ENCODE results near the gene TTLL8. TPM values are rescaled to one million over a fixed set of nuclear protein-coding genes. Genes with fewer than 3 reads are reported as not detected.

TTLL8 gene
- total RNA-seq, 6 experiments from 2014 or later, result not detected

DNA sequence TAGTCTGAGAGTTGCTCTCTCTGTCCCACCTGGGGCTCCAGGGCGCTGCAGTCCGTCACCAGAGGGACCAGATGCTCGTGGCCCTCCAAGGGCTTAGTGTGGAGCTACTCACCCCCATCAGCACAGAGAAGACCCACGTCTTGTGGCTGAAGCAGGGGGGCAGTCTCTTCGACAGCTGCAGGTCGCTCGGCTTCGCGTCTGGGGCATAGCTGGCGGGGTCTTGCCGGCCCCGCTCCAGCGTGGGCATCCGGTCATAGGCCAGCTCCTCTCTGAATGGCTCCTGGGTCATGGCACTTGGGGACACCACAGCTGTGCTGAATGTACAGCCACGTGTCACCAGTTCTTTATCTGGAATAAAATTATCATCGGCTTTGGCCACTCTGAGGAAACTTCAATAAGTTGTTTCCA lies 26.5 kb upstream of the TTLL8 start:
- no peak overlapping the region for H3K27ac ChIP-seq
- no peak for TF ChIP-seq CTCF (IDR thresholded peaks at IDR 0.05)
- no peak for TF ChIP-seq POLR2A (IDR thresholded peaks at IDR 0.05)
- H3K27me3 ChIP-seq, result no peaks in the 10 kb centered on the region
- no peak for DNase-seq
- no peaks in the 10 kb centered on the region for H3K36me3 ChIP-seq
- no peak for ATAC-seq
- H3K9me3 ChIP-seq, result no peaks in the 10 kb centered on the region
- no peak overlapping the region for H3K4me3 ChIP-seq
- no peaks in the 10 kb centered on the region for H3K4me1 ChIP-seq
- WGBS (ENCODE audit: insufficient coverage, low coverage, low lambda C conversion rate, missing lambda C conversion rate), result 31% methylated on average over 2 of the region's 16 CpGs
- intact Hi-C loops (cut with DNase I), result no loop called here

- no peak for TF ChIP-seq CTCF (IDR thresholded peaks at IDR 0.05)
- Histone ChIP-seq H3K9me3 (no peaks in the 10 kb centered on the region), H3K27me3 (no peaks in the 10 kb centered on the region), H3K4me3 (no peak overlapping the region), H3K36me3 (no peaks in the 10 kb centered on the region), H3K4me1 (no peaks in the 10 kb centered on the region), H3K27ac (no peak overlapping the region)
- DNase-seq (no peak), ATAC-seq (no peak)
- intact Hi-C loops (cut with DNase I), result no loop called here
- 10% methylated on average over 2 of the region's 10 CpGs for WGBS (ENCODE audit: insufficient coverage, low coverage, low lambda C conversion rate, missing lambda C conversion rate)
Observed at GRCh38 chr22:50084080-50084477, 26.0 kb upstream of the TTLL8 start.

DNA sequence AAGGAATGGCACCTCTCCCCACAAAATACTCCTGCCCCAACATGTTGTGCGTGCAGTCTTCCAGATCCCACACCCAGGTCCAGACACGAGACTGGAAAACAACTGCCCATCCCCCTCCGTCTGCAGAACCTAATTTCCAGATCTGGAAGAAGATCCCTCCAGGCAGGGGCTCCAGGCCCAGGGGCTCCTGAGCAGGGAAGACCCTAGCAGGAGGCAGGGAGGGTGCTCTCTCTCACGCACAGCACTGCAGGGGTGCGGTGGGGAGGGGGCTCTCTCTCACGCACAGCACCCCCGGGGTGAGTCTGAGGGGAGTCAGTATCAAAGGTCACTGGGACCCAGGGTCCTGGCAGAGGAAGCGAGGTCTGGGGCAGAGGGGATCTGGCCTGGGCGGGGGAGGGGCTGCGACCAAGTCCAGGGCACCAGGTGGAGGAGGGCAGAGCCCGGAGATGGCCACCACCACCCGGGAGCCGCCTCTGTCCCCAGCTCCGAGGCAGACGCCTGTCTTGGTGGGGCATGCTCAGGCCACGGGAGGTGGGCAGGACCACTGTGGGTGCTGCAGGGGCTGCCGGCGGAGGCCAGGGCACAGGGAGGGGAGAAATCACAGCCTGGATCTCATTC lies 25.5 kb upstream of the TTLL8 start:
- ATAC-seq (no peak), DNase-seq (no peak)
- TF ChIP-seq POLR2A (IDR thresholded peaks at IDR 0.05) (no peak), CTCF (IDR thresholded peaks at IDR 0.05) (no peak)
- Histone ChIP-seq H3K27me3 (no peaks in the 10 kb centered on the region), H3K36me3 (no peaks in the 10 kb centered on the region), H3K27ac (no peak overlapping the region), H3K4me3 (no peak overlapping the region), H3K9me3 (no peaks in the 10 kb centered on the region), H3K4me1 (no peaks in the 10 kb centered on the region)
- WGBS (ENCODE audit: insufficient coverage, low coverage, low lambda C conversion rate, missing lambda C conversion rate), result 76% methylated on average over 5 of the region's 18 CpGs
- intact Hi-C loops (cut with DNase I), result no loop called here

DNA sequence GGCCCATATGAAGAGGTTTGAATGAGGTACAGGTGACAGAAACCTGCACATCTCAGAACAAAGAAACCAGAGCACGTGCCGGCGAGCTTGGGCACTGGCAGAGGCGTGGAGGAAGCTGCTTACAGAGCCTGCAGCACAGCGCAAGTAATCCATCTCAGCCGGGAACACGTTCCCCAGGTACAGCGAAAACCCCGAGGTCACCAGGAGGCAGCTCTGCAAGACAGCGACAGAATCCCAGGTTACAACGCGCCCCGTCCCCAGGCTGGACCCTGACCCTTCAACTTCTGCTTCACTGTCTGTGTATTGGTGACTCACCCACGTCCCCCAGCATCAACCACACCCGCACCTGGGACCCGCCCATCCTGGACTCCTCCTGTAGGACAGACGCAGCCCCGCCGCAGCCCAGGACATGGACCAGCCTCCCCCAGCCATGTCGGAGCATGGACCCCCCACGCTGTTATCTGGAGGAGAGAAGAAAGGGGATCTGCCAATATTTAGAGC lies 24.9 kb upstream of the TTLL8 start:
- Histone ChIP-seq H3K27ac (no peak overlapping the region), H3K27me3 (no peaks in the 10 kb centered on the region), H3K36me3 (no peaks in the 10 kb centered on the region), H3K4me3 (no peak overlapping the region), H3K4me1 (no peaks in the 10 kb centered on the region), H3K9me3 (no peaks in the 10 kb centered on the region)
- DNase-seq (no peak), ATAC-seq (no peak)
- intact Hi-C loops (cut with DNase I), result no loop called here
- TF ChIP-seq CTCF (IDR thresholded peaks at IDR 0.05), result no peak
- no peak for TF ChIP-seq POLR2A (IDR thresholded peaks at IDR 0.05)
- 70% methylated on average over 2 of the region's 21 CpGs for WGBS (ENCODE audit: insufficient coverage, low coverage, low lambda C conversion rate, missing lambda C conversion rate)
